CD4-positive, alpha-beta T cell (primary cell): ENCODE data around the gene B3GALT5. TPM values are rescaled to one million over a fixed set of nuclear protein-coding genes. Genes with fewer than 3 reads are reported as not detected.

Experiments
- ATAC-seq: fragments of 200-7000 bp; cut with Tn5 transposase; one replicate; pipeline ENCODE4 v1.10.0; 2022; ENCODE audit warnings: mild to moderate bottlenecking; ENCODE audit not compliant: poor library complexity
- CTCF ChIA-PET: fragments of 350-600 bp; sonication (Branson Sonifier 250); formaldehyde crosslinking; loops from one replicate; lab custom pipeline; 2021; ENCODE audit warnings: antibody characterized with exemption, inconsistent platforms; lab: Charles Lee
- POLR2A ChIA-PET: fragments of 350-600 bp; sonication (Branson Sonifier 250); formaldehyde crosslinking; loops from one replicate; lab custom pipeline; 2021; ENCODE audit warnings: antibody characterized with exemption, inconsistent platforms; lab: Charles Lee
- DNase-seq, 14 experiments: peaks; one replicate each; pipeline ENCODE4 v3.0.0-alpha.2; 2013 to 2020; ENCODE audit warnings: mixed read lengths in 2 of 14
- H3K27ac ChIP-seq, 2 donors: one replicate each; pipeline versions ENCODE4 v1.5.1 to v1.7.0; 2013; ENCODE audit warnings: low read length in 2 of 2, low read depth in 1 of 2, mild to moderate bottlenecking in 1 of 2
- H3K27me3 ChIP-seq, 2 experiments: 1 replicate in 1 of 2; 2 replicates in 1 of 2; pipeline versions ENCODE4 v1.6.1 to v1.7.0; 2013; ENCODE audit warnings: low read length in 2 of 2, control low read depth in 1 of 2, mild to moderate bottlenecking in 1 of 2, moderate library complexity in 1 of 2; ENCODE audit not compliant: insufficient read depth in 2 of 2, control insufficient read depth in 1 of 2
- H3K36me3 ChIP-seq: one replicate; pipeline ENCODE4 v1.6.1; 2013; ENCODE audit warnings: low read length, control low read depth; ENCODE audit not compliant: insufficient read depth
- H3K4me1 ChIP-seq: one replicate; pipeline ENCODE4 v1.6.1; 2013; ENCODE audit warnings: low read length, control low read depth; ENCODE audit not compliant: insufficient read depth
- H3K4me3 ChIP-seq: one replicate; pipeline ENCODE4 v1.5.1; 2013; ENCODE audit warnings: mild to moderate bottlenecking, low read length, moderate library complexity
- H3K9me3 ChIP-seq, 2 experiments: 1 replicate in 1 of 2; 2 replicates in 1 of 2; pipeline versions ENCODE4 v1.6.1 to v1.7.0; 2013; ENCODE audit warnings: low read length in 2 of 2, mild to moderate bottlenecking in 2 of 2, control low read depth in 1 of 2, moderate library complexity in 1 of 2; ENCODE audit not compliant: control insufficient read depth in 1 of 2, insufficient read depth in 1 of 2
- H3K27ac Mint-ChIP-seq: one replicate; pipeline ENCODE4 v1.8.0; 2020; ENCODE audit warnings: mixed read lengths
- H3K27me3 Mint-ChIP-seq: one replicate; pipeline ENCODE4 v1.8.0; 2021; ENCODE audit warnings: mixed read lengths
- H3K36me3 Mint-ChIP-seq: one replicate; pipeline ENCODE4 v1.8.0; 2021; ENCODE audit warnings: low read depth, mixed read lengths
- H3K4me1 Mint-ChIP-seq: one replicate; pipeline ENCODE4 v1.8.0; 2021; ENCODE audit warnings: low read depth, mixed read lengths
- H3K4me3 Mint-ChIP-seq: one replicate; pipeline ENCODE4 v1.8.0; 2020; ENCODE audit warnings: mild to moderate bottlenecking, mixed read lengths
- H3K9me3 Mint-ChIP-seq: one replicate; pipeline ENCODE4 v1.8.0; 2020; ENCODE audit warnings: mixed read lengths
- CTCF ChIP-seq: fragments of 200-600 bp; IDR thresholded peaks from one replicate; pipeline ENCODE4 v1.8.0; 2022; ENCODE audit warnings: antibody characterized with exemption, mild to moderate bottlenecking
- intact Hi-C, 2 experiments: fragments of 100-400 bp; cut with DNase I in 1 of 2; cut with micrococcal nuclease in 1 of 2; formaldehyde crosslinking; loops; one replicate each; pipeline versions ENCODE4 v1.15.1 to v1.9.0; 2023 to 2025; cut with DNase I, micrococcal nuclease
- total RNA-seq, 174 experiments: library from RNA in 2 of 174; stranded (reverse) in 2 of 174; gene quantifications; one replicate each; pipeline ENCODE4 v1.2.3 and lab custom pipeline; 2021 to 2026

The B3GALT5 gene
- total RNA-seq, 2 experiments from 2014 or later, result not detected

- H3K36me3 Mint-ChIP-seq, result no peaks in the 10 kb centered on the region
- no peak for DNase-seq
- Histone ChIP-seq H3K4me3 (no peak overlapping the region), H3K9me3 (peaks cover 0 to 20% of the 10 kb centered on the region in 2 experiments), H3K36me3 (no peaks in the 10 kb centered on the region), H3K4me1 (no peaks in the 10 kb centered on the region), H3K27me3 (peaks cover 0 to 4% of the 10 kb centered on the region in 2 experiments), H3K27ac (no peak overlapping the region)
- H3K9me3 Mint-ChIP-seq, result peaks cover 2% of the 10 kb centered on the region
- H3K27ac Mint-ChIP-seq, result no peak overlapping the region
- CTCF ChIA-PET, result no interaction called here
- no peak for ATAC-seq
- H3K4me1 Mint-ChIP-seq, result no peaks in the 10 kb centered on the region
- TF ChIP-seq CTCF, result no peak
- no peaks in the 10 kb centered on the region for H3K27me3 Mint-ChIP-seq
- H3K4me3 Mint-ChIP-seq, result no peak overlapping the region
- POLR2A ChIA-PET, result no interaction called here
- intact Hi-C loops, result no loop called here
Measured at GRCh38 chr21:39663742-39664492, 51.2 kb downstream of the B3GALT5 start.

- intact Hi-C loops, result no loop called here
- Histone ChIP-seq H3K27ac (no peak overlapping the region), H3K27me3 (peaks cover 0 to 4% of the 10 kb centered on the region in 2 experiments), H3K4me1 (no peaks in the 10 kb centered on the region), H3K36me3 (no peaks in the 10 kb centered on the region), H3K4me3 (no peak overlapping the region), H3K9me3 (peaks cover 0 to 20% of the 10 kb centered on the region in 2 experiments)
- Mint-ChIP-seq H3K27me3 (no peaks in the 10 kb centered on the region), H3K9me3 (peaks cover 2% of the 10 kb centered on the region), H3K36me3 (no peaks in the 10 kb centered on the region), H3K4me1 (no peaks in the 10 kb centered on the region), H3K27ac (no peak overlapping the region), H3K4me3 (no peak overlapping the region)
- TF ChIP-seq CTCF, result no peak
- ChIA-PET CTCF (no interaction called here), POLR2A (no interaction called here)
- ATAC-seq, result no peak
- no peak for DNase-seq
Measured at GRCh38 chr21:39664586-39664985, 51.8 kb downstream of the B3GALT5 start.

GRCh38 chr21:39666026-39666425 lies 53.3 kb downstream of the B3GALT5 start:
- H3K4me1 Mint-ChIP-seq, result no peaks in the 10 kb centered on the region
- peaks cover 2% of the 10 kb centered on the region for H3K9me3 Mint-ChIP-seq
- no peak overlapping the region for H3K27ac ChIP-seq
- H3K4me3 Mint-ChIP-seq, result no peak overlapping the region
- no peaks in the 10 kb centered on the region for H3K4me1 ChIP-seq
- no peak for DNase-seq
- H3K4me3 ChIP-seq, result no peak overlapping the region
- no peak overlapping the region for H3K27ac Mint-ChIP-seq
- H3K27me3 ChIP-seq, result no peaks in the 10 kb centered on the region
- ChIA-PET POLR2A (no interaction called here), CTCF (no interaction called here)
- no peaks in the 10 kb centered on the region for H3K36me3 Mint-ChIP-seq
- no peaks in the 10 kb centered on the region for H3K36me3 ChIP-seq
- intact Hi-C loops, result no loop called here
- no peaks in the 10 kb centered on the region for H3K27me3 Mint-ChIP-seq
- H3K9me3 ChIP-seq, result peaks cover 0 to 19% of the 10 kb centered on the region in 2 experiments
- TF ChIP-seq CTCF, result no peak
- no peak for ATAC-seq
